ENCODE results near the gene EMC10.

GRCh38 chr19:50514346-50515167 lies 38.2 kb downstream of the EMC10 start:
- TF ChIP-seq CTCF (conservative IDR thresholded peaks at IDR 0.05; ENCODE audit: low read depth, low read length) (no peak), CEBPB (IDR thresholded peaks at IDR 0.05; ENCODE audit: low read depth, low read length) (no peak), POLR2A (IDR thresholded peaks at IDR 0.05; ENCODE audit: low read depth, low read length) (no peak)

Measured in IMR-90 (cell line).